MM.1S (cell line): ENCODE measurements around the gene DOCK10.

ENCODE experiments used
- DNase-seq: peaks from one replicate; pipeline ENCODE4 v3.0.0-alpha.2; 2015
- H2AFZ ChIP-seq: fragments of 300-600 bp; sonication (generic); 2 replicates; pipeline ENCODE4 v1.6.0; 2016; ENCODE audit warnings: antibody characterized with exemption, low read length
- H3F3A ChIP-seq: fragments of 300-600 bp; sonication (generic); 2 replicates; pipeline ENCODE4 v1.6.1; 2016; ENCODE audit warnings: mild to moderate bottlenecking, antibody characterized with exemption, low read length, moderate library complexity, mixed read lengths; ENCODE audit not compliant: insufficient read depth
- H3K27ac ChIP-seq: fragments of 300-600 bp; sonication (generic); 2 replicates; pipeline ENCODE4 v1.5.1; 2016; ENCODE audit warnings: mild to moderate bottlenecking, low read length
- H3K27me3 ChIP-seq: fragments of 300-600 bp; sonication (generic); replicated peaks from 2 replicates; pipeline ENCODE4 v1.6.0; 2016; ENCODE audit warnings: low read length; ENCODE audit not compliant: insufficient read depth
- H3K36me3 ChIP-seq: fragments of 300-600 bp; sonication (generic); replicated peaks from 2 replicates; pipeline ENCODE4 v1.6.1; 2016; ENCODE audit warnings: mild to moderate bottlenecking, low read length, mixed read lengths; ENCODE audit not compliant: insufficient read depth
- H3K4me1 ChIP-seq: fragments of 300-600 bp; sonication (generic); 2 replicates; pipeline ENCODE4 v1.6.1; 2016; ENCODE audit warnings: low read length, mixed read lengths
- H3K4me2 ChIP-seq: fragments of 300-600 bp; sonication (generic); 2 replicates; pipeline ENCODE4 v1.6.0; 2016; ENCODE audit warnings: low read depth, low read length
- H3K4me3 ChIP-seq: fragments of 300-600 bp; sonication (generic); 2 replicates; pipeline ENCODE4 v1.5.1; 2016; ENCODE audit warnings: low read length, mixed read lengths
- H3K79me2 ChIP-seq: fragments of 300-600 bp; sonication (generic); 2 replicates; pipeline ENCODE4 v1.6.1; 2016; ENCODE audit warnings: mixed run types, low read length, mixed read lengths
- H3K9ac ChIP-seq: fragments of 300-600 bp; sonication (generic); 2 replicates; pipeline ENCODE4 v1.6.1; 2016; ENCODE audit warnings: low read length, mixed read lengths
- H3K9me2 ChIP-seq: fragments of 300-600 bp; sonication (generic); replicated peaks from 2 replicates; pipeline ENCODE4 v1.6.1; 2016; ENCODE audit warnings: mild to moderate bottlenecking, low read length, mixed read lengths; ENCODE audit not compliant: insufficient read depth
- H3K9me3 ChIP-seq: fragments of 300-600 bp; sonication (generic); replicated peaks from 2 replicates; pipeline ENCODE4 v1.6.1; 2016; ENCODE audit warnings: mild to moderate bottlenecking, low read length, mixed read lengths; ENCODE audit not compliant: insufficient read depth
- H4K20me1 ChIP-seq: fragments of 300-600 bp; sonication (generic); 2 replicates; pipeline ENCODE4 v1.6.1; 2016; ENCODE audit warnings: mild to moderate bottlenecking, low read length, moderate library complexity, mixed read lengths; ENCODE audit not compliant: insufficient read depth
- EZH2 ChIP-seq: fragments of 300-600 bp; sonication (generic); optimal IDR thresholded peaks from 2 replicates; pipeline ENCODE3; 2017; ENCODE audit warnings: low read depth, mild to moderate bottlenecking, antibody characterized with exemption, low read length, mixed read lengths
- EZH2phosphoT487 ChIP-seq: fragments of 300-600 bp; sonication (generic); IDR thresholded peaks from 2 replicates; pipeline ENCODE4 v1.6.1; 2018; ENCODE audit warnings: antibody characterized with exemption, low read length
- TF ChIP-seq, protein P1 (sequence below): fragments of 300-600 bp; sonication (generic); IDR thresholded peaks from 2 replicates; pipeline ENCODE4 v1.5.1; 2016; ENCODE audit warnings: antibody characterized with exemption, low read length, mixed read lengths

DOCK10 gene

DNA sequence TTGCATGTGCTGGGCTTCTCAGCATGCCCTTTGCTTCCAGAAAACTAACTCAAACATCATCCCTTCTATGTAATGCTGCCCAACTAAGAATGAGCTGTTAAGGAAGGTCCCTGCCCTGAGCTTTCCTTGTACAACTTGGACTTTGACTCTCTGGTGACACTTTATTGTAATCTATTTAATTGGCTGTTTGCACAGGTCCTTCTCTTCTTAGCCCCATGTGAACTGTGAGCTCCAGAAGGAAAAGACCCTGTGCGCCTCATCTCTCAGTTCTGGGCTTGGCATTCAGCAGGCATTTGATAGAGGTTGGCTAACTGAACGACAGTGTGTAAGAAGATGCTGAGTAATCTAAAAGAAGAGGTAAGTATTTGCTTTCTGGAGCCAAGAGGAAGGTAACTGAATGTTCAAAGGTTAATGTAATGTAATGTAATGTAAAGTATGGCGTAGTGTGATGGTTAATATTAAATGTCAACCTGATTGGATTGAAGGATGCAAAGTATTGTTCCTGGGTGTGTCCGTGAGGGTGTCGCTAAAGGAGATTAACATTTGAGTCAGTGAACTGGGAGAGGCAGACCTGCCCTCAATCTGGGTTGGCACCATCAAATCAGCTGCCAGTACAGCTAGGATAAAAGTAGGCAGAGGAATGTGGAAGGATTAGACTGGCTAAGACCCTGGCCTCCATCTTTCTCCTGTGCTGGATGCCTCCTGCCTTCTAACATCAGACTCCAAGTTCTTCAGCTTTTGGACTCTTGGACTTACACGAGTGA, 265.3 kb downstream of the DOCK10 start:
- Histone ChIP-seq H3K27ac (no peak overlapping the region), H3K27me3 (no peaks in the 10 kb centered on the region), H3K4me1 (no peaks in the 10 kb centered on the region), H3K79me2 (no peaks in the 10 kb centered on the region), H3K36me3 (no peaks in the 10 kb centered on the region), H3K9me3 (no peaks in the 10 kb centered on the region), H3K4me3 (no peak overlapping the region), H3K9me2 (no peaks in the 10 kb centered on the region), H3F3A (no peaks in the 10 kb centered on the region), H2AFZ (no peak overlapping the region), H3K4me2 (no peak overlapping the region), H3K9ac (no peak overlapping the region), H4K20me1 (no peaks in the 10 kb centered on the region)
- no peak for DNase-seq
- no peak for TF ChIP-seq EZH2
- TF ChIP-seq EZH2phosphoT487 = no peak
- TF ChIP-seq, protein P1, sequence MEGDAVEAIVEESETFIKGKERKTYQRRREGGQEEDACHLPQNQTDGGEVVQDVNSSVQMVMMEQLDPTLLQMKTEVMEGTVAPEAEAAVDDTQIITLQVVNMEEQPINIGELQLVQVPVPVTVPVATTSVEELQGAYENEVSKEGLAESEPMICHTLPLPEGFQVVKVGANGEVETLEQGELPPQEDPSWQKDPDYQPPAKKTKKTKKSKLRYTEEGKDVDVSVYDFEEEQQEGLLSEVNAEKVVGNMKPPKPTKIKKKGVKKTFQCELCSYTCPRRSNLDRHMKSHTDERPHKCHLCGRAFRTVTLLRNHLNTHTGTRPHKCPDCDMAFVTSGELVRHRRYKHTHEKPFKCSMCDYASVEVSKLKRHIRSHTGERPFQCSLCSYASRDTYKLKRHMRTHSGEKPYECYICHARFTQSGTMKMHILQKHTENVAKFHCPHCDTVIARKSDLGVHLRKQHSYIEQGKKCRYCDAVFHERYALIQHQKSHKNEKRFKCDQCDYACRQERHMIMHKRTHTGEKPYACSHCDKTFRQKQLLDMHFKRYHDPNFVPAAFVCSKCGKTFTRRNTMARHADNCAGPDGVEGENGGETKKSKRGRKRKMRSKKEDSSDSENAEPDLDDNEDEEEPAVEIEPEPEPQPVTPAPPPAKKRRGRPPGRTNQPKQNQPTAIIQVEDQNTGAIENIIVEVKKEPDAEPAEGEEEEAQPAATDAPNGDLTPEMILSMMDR = no peak

DNA sequence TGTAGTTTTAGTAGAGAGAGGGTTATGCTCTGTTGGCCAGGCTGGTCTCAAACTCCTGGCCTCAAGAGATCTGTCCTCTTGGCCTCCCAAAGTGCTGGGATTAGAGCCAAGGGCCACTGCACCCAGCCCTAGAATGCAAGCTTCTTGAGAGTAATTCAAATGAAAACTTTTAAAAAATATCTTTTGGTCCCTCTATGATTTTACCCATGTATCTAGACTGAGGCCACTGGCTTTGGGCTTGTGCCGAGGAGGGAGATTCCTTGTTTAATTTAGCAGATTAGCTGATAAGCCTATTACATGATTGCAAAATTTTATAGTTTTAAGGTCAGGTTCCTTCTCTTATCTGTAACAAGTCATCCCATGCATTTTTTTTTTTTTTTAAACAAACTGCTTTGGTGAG, 266.6 kb downstream of the DOCK10 start:
- Histone ChIP-seq H3F3A (no peaks in the 10 kb centered on the region), H3K27ac (no peak overlapping the region), H3K9me3 (no peaks in the 10 kb centered on the region), H3K4me2 (no peak overlapping the region), H3K27me3 (no peaks in the 10 kb centered on the region), H3K9ac (no peak overlapping the region), H2AFZ (no peak overlapping the region), H3K4me1 (no peaks in the 10 kb centered on the region), H3K79me2 (no peaks in the 10 kb centered on the region), H3K4me3 (no peak overlapping the region), H3K36me3 (no peaks in the 10 kb centered on the region), H3K9me2 (no peaks in the 10 kb centered on the region), H4K20me1 (no peaks in the 10 kb centered on the region)
- TF ChIP-seq EZH2phosphoT487 (no peak), EZH2 (no peak)
- TF ChIP-seq, protein P1 = no peak
- no peak for DNase-seq

DNA sequence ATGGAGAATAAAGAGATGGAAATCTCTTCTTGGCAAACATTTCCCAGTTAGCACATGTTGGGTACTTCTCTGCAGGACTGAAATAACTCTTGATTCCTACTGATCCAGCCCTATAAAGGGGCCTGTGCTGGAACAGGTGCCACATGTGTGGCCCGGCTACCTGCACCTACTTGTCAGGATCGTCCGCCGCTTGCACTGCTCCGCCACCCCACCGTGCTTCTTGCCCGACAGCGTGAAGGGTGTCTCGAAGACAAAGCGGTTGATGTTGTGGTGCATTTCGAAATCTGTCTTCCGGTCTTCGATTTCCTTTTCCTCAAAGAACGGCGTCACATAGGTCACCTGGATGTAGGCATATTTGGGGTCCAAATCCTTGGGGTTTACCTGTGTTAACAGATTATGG, 267.5 kb downstream of the DOCK10 start:
- no peaks in the 10 kb centered on the region for H3F3A ChIP-seq
- no peak overlapping the region for H3K4me3 ChIP-seq
- TF ChIP-seq, protein P1 = no peak
- no peak for TF ChIP-seq EZH2
- no peak for TF ChIP-seq EZH2phosphoT487
- no peaks in the 10 kb centered on the region for H3K9me2 ChIP-seq
- no peak for DNase-seq
- H3K79me2 ChIP-seq = no peaks in the 10 kb centered on the region
- no peak overlapping the region for H2AFZ ChIP-seq
- H3K4me2 ChIP-seq = no peak overlapping the region
- no peaks in the 10 kb centered on the region for H3K27me3 ChIP-seq
- no peaks in the 10 kb centered on the region for H4K20me1 ChIP-seq
- no peak overlapping the region for H3K27ac ChIP-seq
- H3K36me3 ChIP-seq = no peaks in the 10 kb centered on the region
- no peak overlapping the region for H3K9ac ChIP-seq
- H3K4me1 ChIP-seq = no peaks in the 10 kb centered on the region
- H3K9me3 ChIP-seq = no peaks in the 10 kb centered on the region
